Measurements from ENCODE around the gene RANBP3.

GRCh38 chr19:5932609-5933262 is 45.2 kb downstream of the RANBP3 start:
- TF ChIP-seq EZH2phosphoT487 (IDR thresholded peaks at IDR 0.05; ENCODE audit: insufficient read depth, low read depth) (no peak), EZH2 (IDR thresholded peaks at IDR 0.05; ENCODE audit: insufficient read depth, poor library complexity, severe bottlenecking) (no peak)
